H1 (cell line): ENCODE results near the gene MYPOP. TPM values are rescaled to one million over a fixed set of nuclear protein-coding genes. Genes with fewer than 3 reads are reported as not detected.

Source experiments
- CTCF ChIA-PET: fragments of 300-600 bp; sonication (Branson Sonifier 250); formaldehyde crosslinking; loops from one replicate; lab custom pipeline; 2021; ENCODE audit not compliant: partially characterized antibody; lab: Charles Lee
- POLR2A ChIA-PET: fragments of 300-600 bp; sonication (Branson Sonifier 250); formaldehyde crosslinking; loops from one replicate; lab custom pipeline; 2021; ENCODE audit warnings: inconsistent platforms; ENCODE audit not compliant: partially characterized antibody; lab: Charles Lee
- DNase-seq, 2 experiments: peaks; one replicate each; pipeline versions ENCODE4 v3.0.0 to v3.0.0-alpha.2; 2010 to 2022; ENCODE audit warnings: low spot score in 2 of 2, low read depth in 1 of 2, mixed read lengths in 1 of 2
- FAIRE-seq: peaks from 2 replicates; lab custom pipeline; 2011; peaks lifted over from hg19 to GRCh38; lab: Jason Lieb, UNC
- H2AFZ ChIP-seq: 2 replicates; pipeline ENCODE4 v1.8.1; 2012; ENCODE audit warnings: low read length, inconsistent platforms
- H2AK5ac ChIP-seq: 2 replicates; pipeline ENCODE4 v1.6.1; 2013; ENCODE audit warnings: low read depth, low read length
- H2BK120ac ChIP-seq: replicated peaks from 2 replicates; pipeline ENCODE3; 2013; ENCODE audit warnings: low read depth, low read length, inconsistent platforms
- H2BK12ac ChIP-seq: 2 replicates; pipeline ENCODE4 v1.6.1; 2013; ENCODE audit warnings: low read depth, low read length
- H2BK15ac ChIP-seq: 2 replicates; pipeline ENCODE4 v1.6.1; 2013; ENCODE audit warnings: low read length
- H2BK20ac ChIP-seq: 2 replicates; pipeline ENCODE4 v1.6.1; 2013; ENCODE audit warnings: low read length
- H2BK5ac ChIP-seq: 2 replicates; pipeline ENCODE4 v1.6.1; 2013; ENCODE audit warnings: low read depth, low read length
- H3K14ac ChIP-seq: 2 replicates; pipeline ENCODE4 v1.6.1; 2013; ENCODE audit warnings: inconsistent platforms; ENCODE audit not compliant: insufficient read length
- H3K18ac ChIP-seq: 2 replicates; pipeline ENCODE4 v1.6.1; 2013; ENCODE audit warnings: low read length; ENCODE audit errors: extremely low read depth
- H3K23ac ChIP-seq: 2 replicates; pipeline ENCODE4 v1.6.1; 2013; ENCODE audit warnings: inconsistent platforms; ENCODE audit not compliant: insufficient read length
- H3K23me2 ChIP-seq: 2 replicates; pipeline ENCODE4 v1.6.1; 2013; ENCODE audit warnings: low read depth, low read length
- H3K27ac ChIP-seq: 2 replicates; pipeline ENCODE4 v1.6.1; 2011; ENCODE audit warnings: low read depth, low read length, inconsistent platforms
- H3K27me3 ChIP-seq, 4 experiments: replicated peaks in 1 of 4; 1 replicate in 1 of 4; 2 replicates in 3 of 4; pipeline versions ENCODE4 v1.6.1 to v1.8.1; 2011 to 2013; ENCODE audit warnings: low read length in 3 of 4, mild to moderate bottlenecking in 3 of 4, inconsistent platforms in 2 of 4, mixed read lengths in 2 of 4, moderate library complexity in 1 of 4; ENCODE audit not compliant: control insufficient read depth in 3 of 4, insufficient read depth in 3 of 4; ENCODE audit errors: extremely low read depth in 1 of 4
- H3K36me3 ChIP-seq, 4 experiments: 2 replicates each; pipeline versions ENCODE4 v1.6.1 to v1.8.1; 2011 to 2013; ENCODE audit warnings: mild to moderate bottlenecking in 4 of 4, low read length in 3 of 4, moderate library complexity in 2 of 4, control low read depth in 1 of 4, inconsistent platforms in 1 of 4; ENCODE audit not compliant: insufficient read depth in 4 of 4, control insufficient read depth in 2 of 4
- H3K4ac ChIP-seq: replicated peaks from 2 replicates; pipeline ENCODE3; 2013; ENCODE audit warnings: low read length, low read depth, mixed read lengths, inconsistent platforms; ENCODE audit not compliant: insufficient read length
- H3K4me1 ChIP-seq, 4 experiments: replicated peaks in 1 of 4; 1 replicate in 1 of 4; 2 replicates in 3 of 4; pipeline versions ENCODE4 v1.6.1 to v1.8.1; 2011 to 2013; ENCODE audit warnings: low read length in 3 of 4, inconsistent platforms in 2 of 4, mixed read lengths in 1 of 4; ENCODE audit not compliant: insufficient read depth in 4 of 4, control insufficient read depth in 3 of 4
- H3K4me2 ChIP-seq, 2 experiments: 2 replicates each; pipeline versions ENCODE4 v1.6.1 to v1.8.1; 2011 to 2013; ENCODE audit warnings: low read depth in 2 of 2, low read length in 2 of 2, control low read depth in 1 of 2, inconsistent platforms in 1 of 2, mild to moderate bottlenecking in 1 of 2; ENCODE audit not compliant: insufficient read depth in 1 of 2
- H3K4me3 ChIP-seq, 4 experiments: fragments of 200-600, 300-600 bp in 1 of 4; sonication (generic), shearing (Covaris generic), sonication (Bioruptor Twin) in 1 of 4; 2 replicates each; pipeline versions ENCODE4 v1.5.1 to v1.8.1; 2011 to 2016; ENCODE audit warnings: low read length in 4 of 4, low read depth in 3 of 4, control low read depth in 2 of 4, inconsistent platforms in 2 of 4, mild to moderate bottlenecking in 2 of 4, mixed read lengths in 1 of 4, moderate library complexity in 1 of 4; ENCODE audit not compliant: insufficient read depth in 2 of 4; ENCODE audit errors: extremely low read depth in 1 of 4
- H3K56ac ChIP-seq: replicated peaks from 2 replicates; pipeline ENCODE3; 2013; ENCODE audit warnings: low read depth, mild to moderate bottlenecking, mixed read lengths, low read length, inconsistent platforms; ENCODE audit not compliant: insufficient read length
- H3K79me1 ChIP-seq: 2 replicates; pipeline ENCODE4 v1.6.1; 2013; ENCODE audit warnings: low read depth, low read length, control low read depth
- H3K79me2 ChIP-seq, 2 experiments: 2 replicates each; pipeline versions ENCODE4 v1.6.1 to v1.8.1; 2012 to 2013; ENCODE audit warnings: low read length in 2 of 2, mild to moderate bottlenecking in 2 of 2, inconsistent platforms in 1 of 2; ENCODE audit not compliant: insufficient read depth in 2 of 2, control insufficient read depth in 1 of 2
- H3K9ac ChIP-seq, 4 experiments: replicated peaks in 1 of 4; 1 replicate in 1 of 4; 2 replicates in 3 of 4; pipeline versions ENCODE4 v1.6.1 to v1.8.1; 2011 to 2013; ENCODE audit warnings: low read depth in 3 of 4, low read length in 3 of 4, control low read depth in 2 of 4, mild to moderate bottlenecking in 2 of 4, moderate library complexity in 2 of 4, inconsistent platforms in 1 of 4; ENCODE audit errors: extremely low read depth in 1 of 4
- H3K9me3 ChIP-seq, 2 experiments: 2 replicates each; pipeline versions ENCODE4 v1.6.1 to v1.8.1; 2012 to 2013; ENCODE audit warnings: mild to moderate bottlenecking in 2 of 2, moderate library complexity in 2 of 2, control low read depth in 1 of 2, inconsistent platforms in 1 of 2, low read depth in 1 of 2, low read length in 1 of 2, mixed read lengths in 1 of 2; ENCODE audit not compliant: insufficient read depth in 2 of 2
- H4K20me1 ChIP-seq, 2 experiments: replicated peaks in 1 of 2; 2 replicates each; pipeline versions ENCODE3 to v1.8.1; 2011 to 2013; ENCODE audit warnings: inconsistent platforms in 2 of 2, low read length in 2 of 2, mild to moderate bottlenecking in 1 of 2; ENCODE audit not compliant: insufficient read depth in 2 of 2, control insufficient read depth in 1 of 2
- H4K5ac ChIP-seq: 2 replicates; pipeline ENCODE4 v1.6.1; 2013; ENCODE audit warnings: low read length, low read depth, mixed read lengths, inconsistent platforms; ENCODE audit not compliant: insufficient read length
- H4K8ac ChIP-seq: 2 replicates; pipeline ENCODE4 v1.8.0; 2013; ENCODE audit warnings: mild to moderate bottlenecking, moderate library complexity, low read length, inconsistent platforms; ENCODE audit not compliant: insufficient read depth; ENCODE audit errors: extremely low read depth
- H4K91ac ChIP-seq: replicated peaks from 2 replicates; pipeline ENCODE3; 2013; ENCODE audit warnings: low read length, mixed read lengths, inconsistent platforms; ENCODE audit not compliant: insufficient read length
- KDM1A ChIP-seq: fragments of 200-600, 300-600 bp; sonication (generic); IDR thresholded peaks from 2 replicates; pipeline ENCODE4 v1.7.1; 2016; ENCODE audit warnings: mild to moderate bottlenecking, low read length, borderline replicate concordance
- POLR2A ChIP-seq, 2 experiments: IDR thresholded peaks; 1 replicate in 1 of 2; 2 replicates in 1 of 2; pipeline ENCODE4 v1.6.1; 2011; ENCODE audit warnings: low read depth in 2 of 2, low read length in 2 of 2, mild to moderate bottlenecking in 2 of 2; ENCODE audit errors: control extremely low read depth in 1 of 2
- WGBS, 2 experiments: shearing (Covaris generic) in 1 of 2; methylation state at CpG; one replicate each; pipeline versions ENCODE4 v1.1.6 to v1.1.7; 2013 to 2015; ENCODE audit warnings: low lambda C conversion rate in 2 of 2, mixed read lengths in 2 of 2, inconsistent platforms in 1 of 2, low coverage in 1 of 2, missing lambda C conversion rate in 1 of 2; ENCODE audit not compliant: insufficient replicate concordance in 2 of 2, insufficient coverage in 1 of 2, insufficient read length in 1 of 2; ENCODE audit errors: extremely low coverage in 1 of 2, missing lambda C conversion rate in 1 of 2; 5-methylcytosine and 5-hydroxymethylcytosine counted together
- polyA plus RNA-seq, 7 experiments: library from polyadenylated mRNA; depleted of rRNA in 3 of 7; stranded (reverse) in 5 of 7; unstranded in 2 of 7; fragments of >200 nt in 5 of 7; fragments of 200-250 nt in 2 of 7; gene quantifications; 1 replicate in 5 of 7; 2 replicates in 1 of 7; 4 replicates in 1 of 7; pipeline versions ENCODE4 v1.2.1 to v1.2.3, GENCODE V29; 2011 to 2013; ENCODE audit warnings: missing spikeins in 2 of 7, mixed read lengths in 2 of 7
- total RNA-seq: library from RNA; stranded (reverse); fragmentation: NEBNext Ultra II Directional; extraction: Animal tissue kit (Norgen Biotek cat#: 25700); gene quantifications from 2 replicates; pipeline ENCODE4 v1.2.1, GENCODE V29; 2021

Gene MYPOP
- total and polyA plus RNA-seq, 2 of the 8 experiments (the other 6 are each of a cell fraction or from before 2014, with no cell fraction given), result 3.2 to 11.1 TPM

DNA sequence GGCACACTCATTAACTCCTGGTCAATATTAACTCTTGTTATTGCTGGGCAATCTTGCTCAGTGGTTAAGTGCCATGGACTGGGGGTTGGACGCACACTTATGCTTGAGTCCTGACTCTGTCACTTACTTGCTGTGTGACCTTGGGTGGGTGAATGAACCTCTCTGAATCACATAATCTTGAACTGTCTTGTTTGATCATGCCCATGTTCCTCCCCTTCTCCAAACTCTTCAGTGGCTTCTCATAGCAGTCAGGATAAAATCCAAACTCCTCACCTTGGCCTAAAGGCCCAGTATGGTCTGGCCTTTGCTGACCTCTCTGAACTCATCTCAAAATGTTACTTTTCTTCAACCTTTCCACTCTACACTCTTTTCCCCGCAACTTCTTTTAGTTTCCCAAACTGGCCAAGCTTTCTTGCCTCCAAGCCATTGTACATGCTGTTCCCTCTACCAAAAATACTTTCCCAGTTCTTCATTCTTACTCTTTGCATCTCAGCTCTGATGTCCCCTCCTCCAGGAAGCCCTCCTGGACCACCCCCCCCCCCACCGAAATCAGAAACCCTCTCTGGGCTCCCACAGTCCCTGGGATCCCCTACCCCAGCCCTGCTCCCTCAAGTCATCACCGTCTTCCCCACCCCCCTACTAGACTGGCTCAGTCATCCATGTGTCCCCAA, 2.4 kb downstream of the MYPOP start:
- H2BK120ac ChIP-seq, result no peak overlapping the region
- no peak overlapping the region for H4K5ac ChIP-seq
- WGBS, 2 experiments, result 91 to 100% methylated on average over 1 to 4 of the region's 4 CpGs
- DNase-seq, result no peak
- no peak for FAIRE-seq
- POLR2A ChIA-PET, result interaction anchor here (0.8 to 1.6 kb wide), 2 partner anchors 12 to 15 kb away, joined by 4 to 5 read pairs; no protein-coding TSS in a partner anchor
- no peak overlapping the region for H3K4ac ChIP-seq
- no peak overlapping the region for H3K18ac ChIP-seq
- no peak overlapping the region for H3K9ac ChIP-seq
- H2BK15ac ChIP-seq, result no peak overlapping the region
- no peak overlapping the region for H4K8ac ChIP-seq
- peak overlapping the region in 1 of 2 experiments; percentile 95; a peak in 1 of 4 replicates for H3K4me2 ChIP-seq
- H2AFZ ChIP-seq, result no peak overlapping the region
- H2AK5ac ChIP-seq, result no peak overlapping the region
- no peak overlapping the region for H2BK20ac ChIP-seq
- no peaks in the 10 kb centered on the region for H3K9me3 ChIP-seq
- no peak overlapping the region for H2BK12ac ChIP-seq
- CTCF ChIA-PET, result interaction anchor here (1.5 to 3.2 kb wide), 2 partner anchors 83 to 105 kb away, joined by 3 to 9 read pairs; no protein-coding TSS in a partner anchor
- H3K27me3 ChIP-seq, result peaks cover 0 to 16% (median 11%) of the 10 kb centered on the region in 4 experiments; a peak in 6 of 7 replicates
- H2BK5ac ChIP-seq, result no peak overlapping the region
- no peak overlapping the region for H3K4me3 ChIP-seq
- no peak overlapping the region for H3K14ac ChIP-seq
- peaks cover 22% of the 10 kb centered on the region; the same call in 1 of the 2 replicates for H3K23me2 ChIP-seq
- H3K27ac ChIP-seq, result no peak overlapping the region
- H4K20me1 ChIP-seq, result peaks cover 2 to 10% of the 10 kb centered on the region in 2 experiments
- no peak overlapping the region for H3K23ac ChIP-seq
- peaks cover 0 to 8% (median 2%) of the 10 kb centered on the region in 4 experiments; a peak in 3 of 8 replicates for H3K36me3 ChIP-seq
- peaks cover 3% of the 10 kb centered on the region; the same call in 1 of the 2 replicates for H3K79me1 ChIP-seq
- peak; percentile 83 for TF ChIP-seq KDM1A
- no peak for TF ChIP-seq POLR2A (IDR thresholded peaks at IDR 0.05; ENCODE audit: control extremely low read depth in 1 of 2, low read depth in 2 of 2, low read length in 2 of 2)
- no peak overlapping the region for H4K91ac ChIP-seq
- H3K56ac ChIP-seq, result no peak overlapping the region
- H3K4me1 ChIP-seq, result peaks cover 0 to 2% (median under 1%) of the 10 kb centered on the region in 4 experiments; a peak in 3 of 7 replicates
- H3K79me2 ChIP-seq, result no peaks in the 10 kb centered on the region
